GM13977 (cell line): Measurements from ENCODE around the gene LRMDA.

Source experiments
- DNase-seq: peaks from one replicate; pipeline ENCODE4 v3.0.0; 2012; ENCODE audit warnings: low spot score
- in situ Hi-C: fragments of 300-500 bp; cut with MboI; formaldehyde crosslinking; loops from one replicate; pipeline ENCODE4 v1.12.0; 2022; ENCODE audit warnings: low sequenced_read_pairs, low pct_unique_long_range_greater_than_20kb, mixed read lengths, inconsistent platforms; ENCODE audit not compliant: unreplicated experiment
- TF ChIP-seq, protein P1 (sequence below): IDR thresholded peaks from 2 replicates; pipeline ENCODE4 v1.5.1; 2012; ENCODE audit warnings: mild to moderate bottlenecking, control low read depth; ENCODE audit not compliant: insufficient read depth; ENCODE audit errors: extremely low read depth, missing control alignments

Gene LRMDA

GRCh38 chr10:76549171-76549570 is 1117.7 kb downstream of the LRMDA start:
- DNase-seq, result no peak
- TF ChIP-seq, protein P1, sequence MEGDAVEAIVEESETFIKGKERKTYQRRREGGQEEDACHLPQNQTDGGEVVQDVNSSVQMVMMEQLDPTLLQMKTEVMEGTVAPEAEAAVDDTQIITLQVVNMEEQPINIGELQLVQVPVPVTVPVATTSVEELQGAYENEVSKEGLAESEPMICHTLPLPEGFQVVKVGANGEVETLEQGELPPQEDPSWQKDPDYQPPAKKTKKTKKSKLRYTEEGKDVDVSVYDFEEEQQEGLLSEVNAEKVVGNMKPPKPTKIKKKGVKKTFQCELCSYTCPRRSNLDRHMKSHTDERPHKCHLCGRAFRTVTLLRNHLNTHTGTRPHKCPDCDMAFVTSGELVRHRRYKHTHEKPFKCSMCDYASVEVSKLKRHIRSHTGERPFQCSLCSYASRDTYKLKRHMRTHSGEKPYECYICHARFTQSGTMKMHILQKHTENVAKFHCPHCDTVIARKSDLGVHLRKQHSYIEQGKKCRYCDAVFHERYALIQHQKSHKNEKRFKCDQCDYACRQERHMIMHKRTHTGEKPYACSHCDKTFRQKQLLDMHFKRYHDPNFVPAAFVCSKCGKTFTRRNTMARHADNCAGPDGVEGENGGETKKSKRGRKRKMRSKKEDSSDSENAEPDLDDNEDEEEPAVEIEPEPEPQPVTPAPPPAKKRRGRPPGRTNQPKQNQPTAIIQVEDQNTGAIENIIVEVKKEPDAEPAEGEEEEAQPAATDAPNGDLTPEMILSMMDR, result no peak
- in situ Hi-C loops, result no loop called here

DNA sequence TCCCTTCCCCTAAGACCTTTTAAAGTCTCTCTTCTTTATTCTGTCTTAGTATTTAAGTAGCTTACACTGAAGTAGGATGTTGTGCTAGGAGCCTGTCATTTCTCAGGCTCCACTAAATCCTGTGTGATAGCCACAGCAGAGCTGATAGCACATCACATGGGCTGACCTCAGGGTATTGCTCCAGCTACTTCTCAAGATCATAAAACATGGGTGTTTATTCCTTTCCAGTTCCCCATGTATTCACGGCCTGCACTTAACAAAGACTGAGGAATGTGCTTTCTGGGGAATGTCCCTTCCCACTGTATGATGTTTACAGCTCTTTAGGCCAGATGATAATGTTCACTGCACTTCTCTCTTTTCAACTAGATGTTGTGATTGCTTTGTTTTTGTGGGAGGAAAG is 1119.4 kb downstream of the LRMDA start:
- TF ChIP-seq, protein P1, result no peak
- DNase-seq, result no peak
- in situ Hi-C loops, result no loop called here

GRCh38 chr10:76552091-76552873 is 1120.9 kb downstream of the LRMDA start:
- in situ Hi-C loops, result no loop called here
- TF ChIP-seq, protein P1, result no peak
- DNase-seq, result no peak

DNA sequence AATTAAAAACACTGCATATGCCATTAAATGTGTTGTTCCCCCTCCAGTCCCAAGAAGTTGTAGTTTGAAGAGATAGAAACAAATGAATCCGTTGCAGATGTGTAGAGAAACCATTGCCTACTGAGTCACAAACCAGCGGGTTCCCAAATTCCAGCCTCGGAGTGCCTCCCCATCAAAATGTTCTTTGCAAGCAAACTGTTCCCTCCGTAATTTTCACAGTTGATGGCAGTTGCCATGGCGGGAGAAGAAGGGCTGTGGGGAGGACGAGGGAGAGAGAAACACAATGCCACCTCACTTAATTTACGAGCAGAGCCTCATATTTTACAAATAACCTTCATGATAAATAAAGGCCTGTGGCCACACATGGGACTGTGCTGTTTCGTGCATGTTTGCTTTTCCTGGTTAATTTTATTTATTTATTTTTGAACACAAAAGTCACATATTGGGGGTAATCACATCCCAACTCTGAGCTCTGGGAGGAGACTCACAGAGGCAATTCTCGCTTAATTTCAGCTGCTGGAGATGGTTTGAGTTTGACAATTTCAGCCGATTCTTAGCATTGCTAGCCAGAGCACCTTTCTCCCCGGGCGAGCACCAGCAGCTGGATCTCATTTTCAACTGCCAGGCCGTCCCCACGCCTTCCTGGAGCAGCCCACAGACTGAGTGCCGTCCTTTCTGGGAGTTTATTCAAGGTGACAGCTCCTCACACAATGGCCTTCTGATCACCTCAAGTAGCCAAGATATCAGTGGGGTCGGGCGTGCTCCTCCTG is 1122.0 kb downstream of the LRMDA start:
- in situ Hi-C loops, result no loop called here
- no peak for DNase-seq
- TF ChIP-seq, protein P1, result no peak

DNA sequence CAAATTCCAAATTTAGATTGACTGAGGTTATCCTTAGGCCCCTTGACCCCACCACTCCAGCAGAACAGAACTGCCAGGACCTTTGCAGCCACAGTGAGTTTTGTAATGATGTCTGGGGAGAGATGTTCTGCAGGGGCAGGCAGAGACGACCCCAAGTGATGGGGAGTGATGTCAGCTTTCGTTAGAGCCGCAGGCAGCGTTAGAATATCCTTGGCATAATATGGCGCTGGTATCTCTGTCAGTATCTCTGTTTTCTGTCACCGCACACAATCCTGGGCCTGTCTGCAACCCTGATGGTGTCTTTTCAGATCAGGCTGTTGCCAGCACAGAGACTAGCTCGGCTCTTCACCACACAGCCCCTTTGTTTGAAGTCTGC is 1122.6 kb downstream of the LRMDA start:
- TF ChIP-seq, protein P1, result no peak
- in situ Hi-C loops, result no loop called here
- no peak for DNase-seq

DNA sequence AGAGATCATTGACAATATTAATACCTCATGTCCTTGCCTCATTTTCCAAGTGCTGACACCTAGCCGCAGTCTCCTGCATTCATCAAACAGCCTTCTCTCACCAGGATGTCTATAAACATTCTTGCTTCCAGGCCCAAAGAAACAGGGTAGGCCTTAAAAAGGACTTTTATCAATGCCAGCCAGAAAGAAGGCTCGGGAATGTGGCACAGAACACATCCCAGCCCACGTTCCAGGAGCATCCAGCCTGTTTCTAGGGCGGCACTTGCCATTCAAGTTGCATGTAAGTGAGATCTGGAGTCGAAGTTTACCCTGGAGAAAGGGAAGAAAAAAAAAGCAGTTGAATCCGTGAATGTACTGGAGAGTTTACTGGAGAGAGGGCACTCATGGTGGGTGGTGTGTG is 1123.1 kb downstream of the LRMDA start:
- DNase-seq, result no peak
- TF ChIP-seq, protein P1, result no peak
- in situ Hi-C loops, result no loop called here
